Progenitor cell of endocrine pancreas (in vitro differentiated cells): Measurements from ENCODE around the gene TRMT44. TPM values are rescaled to one million over a fixed set of nuclear protein-coding genes. Genes with fewer than 3 reads are reported as not detected.

Source experiments
- DNase-seq: peaks from one replicate; pipeline ENCODE4 v3.0.0; 2021; ENCODE audit warnings: low spot score; ENCODE audit not compliant: unreplicated experiment
- H3K27ac Mint-ChIP-seq: 2 replicates; pipeline ENCODE4 v1.8.0; 2021; ENCODE audit warnings: mild to moderate bottlenecking, moderate library complexity, mixed read lengths
- H3K27me3 Mint-ChIP-seq: 2 replicates; pipeline ENCODE4 v1.8.0; 2021; ENCODE audit warnings: mixed read lengths
- H3K36me3 Mint-ChIP-seq: 2 replicates; pipeline ENCODE4 v1.8.0; 2022; ENCODE audit warnings: mixed read lengths; ENCODE audit not compliant: insufficient read depth
- H3K4me1 Mint-ChIP-seq: 2 replicates; pipeline ENCODE4 v1.8.0; 2021; ENCODE audit warnings: low read depth, mixed read lengths
- H3K4me3 Mint-ChIP-seq: 2 replicates; pipeline ENCODE4 v1.8.0; 2021; ENCODE audit warnings: low read depth, mild to moderate bottlenecking, moderate library complexity, mixed read lengths
- H3K9me3 Mint-ChIP-seq: 2 replicates; pipeline ENCODE4 v1.8.0; 2021; ENCODE audit warnings: low read depth, mixed read lengths
- CTCF ChIP-seq: fragments of 200-600 bp; sonication (generic); IDR thresholded peaks from one replicate; pipeline ENCODE4 v1.5.0; 2021; ENCODE audit warnings: antibody characterized with exemption, mild to moderate bottlenecking; ENCODE audit not compliant: unreplicated experiment
- total RNA-seq: library from RNA; stranded (reverse); gene quantifications from 2 replicates; pipeline ENCODE4 v1.2.1, GENCODE V29; 2021

The TRMT44 gene
- total RNA-seq, 1 donor from 2014 or later = 31.0 TPM

- Mint-ChIP-seq H3K27ac (peak overlapping the region; percentile 84), H3K36me3 (peaks cover 6% of the 10 kb centered on the region), H3K9me3 (no peaks in the 10 kb centered on the region), H3K4me1 (peaks cover 11% of the 10 kb centered on the region), H3K27me3 (no peaks in the 10 kb centered on the region), H3K4me3 (no peak overlapping the region)
- no peak for TF ChIP-seq CTCF
- no peak for DNase-seq
Measured at GRCh38 chr4:8393593-8394038, 47.0 kb upstream of the TRMT44 start.

GRCh38 chr4:8394061-8394519 is 46.5 kb upstream of the TRMT44 start:
- H3K27me3 Mint-ChIP-seq = no peaks in the 10 kb centered on the region
- H3K27ac Mint-ChIP-seq = peak overlapping the region; percentile 84
- TF ChIP-seq CTCF = no peak
- DNase-seq = no peak
- no peak overlapping the region for H3K4me3 Mint-ChIP-seq
- H3K4me1 Mint-ChIP-seq = peaks cover 11% of the 10 kb centered on the region
- H3K36me3 Mint-ChIP-seq = peaks cover 9% of the 10 kb centered on the region
- no peaks in the 10 kb centered on the region for H3K9me3 Mint-ChIP-seq

GRCh38 chr4:8394806-8395205 is 45.8 kb upstream of the TRMT44 start:
- H3K27ac Mint-ChIP-seq = no peak overlapping the region
- TF ChIP-seq CTCF = no peak
- peaks cover 9% of the 10 kb centered on the region for H3K36me3 Mint-ChIP-seq
- no peak overlapping the region for H3K4me3 Mint-ChIP-seq
- H3K4me1 Mint-ChIP-seq = peaks cover 11% of the 10 kb centered on the region
- H3K27me3 Mint-ChIP-seq = no peaks in the 10 kb centered on the region
- no peak for DNase-seq
- no peaks in the 10 kb centered on the region for H3K9me3 Mint-ChIP-seq

- Mint-ChIP-seq H3K9me3 (no peaks in the 10 kb centered on the region), H3K27ac (no peak overlapping the region), H3K4me1 (peaks cover 11% of the 10 kb centered on the region), H3K27me3 (no peaks in the 10 kb centered on the region), H3K4me3 (no peak overlapping the region), H3K36me3 (peaks cover 7% of the 10 kb centered on the region)
- no peak for TF ChIP-seq CTCF
- DNase-seq = no peak
Measured at GRCh38 chr4:8395504-8396296, 44.9 kb upstream of the TRMT44 start.

GRCh38 chr4:8396762-8397406 is 43.7 kb upstream of the TRMT44 start:
- DNase-seq = no peak
- no peaks in the 10 kb centered on the region for H3K27me3 Mint-ChIP-seq
- H3K27ac Mint-ChIP-seq = no peak overlapping the region
- peaks cover 11% of the 10 kb centered on the region for H3K4me1 Mint-ChIP-seq
- H3K36me3 Mint-ChIP-seq = peaks cover 4% of the 10 kb centered on the region
- H3K4me3 Mint-ChIP-seq = no peak overlapping the region
- no peaks in the 10 kb centered on the region for H3K9me3 Mint-ChIP-seq
- no peak for TF ChIP-seq CTCF
